NCI-H82 (cell line): ENCODE results near the gene NACA2.
"Not testable (repeated sequence)": the region's sequence is repeated elsewhere in the genome, so short reads cannot be mapped to it uniquely, and the experiment has no call there.

Experiments
- DNase-seq: peaks from one replicate; lab custom pipeline; 2025; lab: John Stamatoyannopoulos, UW

Gene NACA2

GRCh38 chr17:61599608-61600007 lies 8.6 kb upstream of the NACA2 start:
- DNase-seq = no peak

- DNase-seq = no peak
Measured at GRCh38 chr17:61598014-61598413, 7.0 kb upstream of the NACA2 start.

- no peak for DNase-seq
Measured at GRCh38 chr17:61597607-61598006, 6.6 kb upstream of the NACA2 start.

- no peak for DNase-seq
Measured at GRCh38 chr17:61595418-61596186, 4.6 kb upstream of the NACA2 start.

GRCh38 chr17:61594294-61594825 lies 3.3 kb upstream of the NACA2 start:
- no peak for DNase-seq

- DNase-seq = no peak
Measured at GRCh38 chr17:61593426-61593825, 2.4 kb upstream of the NACA2 start.

GRCh38 chr17:61591930-61592329 lies 911 bp upstream of the NACA2 start:
- DNase-seq = no peak

- no peak for DNase-seq
Measured at GRCh38 chr17:61589990-61590389, 1.0 kb downstream of the NACA2 start.

GRCh38 chr17:61587807-61588660 lies 3.0 kb downstream of the NACA2 start:
- no peak for DNase-seq

- DNase-seq = no peak
Measured at GRCh38 chr17:61587242-61587641, 3.8 kb downstream of the NACA2 start.

- DNase-seq = not testable (repeated sequence)
Measured at GRCh38 chr17:61586622-61587021, 4.4 kb downstream of the NACA2 start.

GRCh38 chr17:61586031-61586566 lies 4.9 kb downstream of the NACA2 start:
- no peak for DNase-seq

GRCh38 chr17:61584866-61585265 lies 6.2 kb downstream of the NACA2 start:
- no peak for DNase-seq

- no peak for DNase-seq
Measured at GRCh38 chr17:61584266-61584665, 6.8 kb downstream of the NACA2 start.

GRCh38 chr17:61583660-61584264 lies 7.3 kb downstream of the NACA2 start:
- no peak for DNase-seq

- peak; percentile 72 for DNase-seq
Measured at GRCh38 chr17:61583242-61583641, 7.8 kb downstream of the NACA2 start.

- no peak for DNase-seq
Measured at GRCh38 chr17:61582593-61582992, 8.4 kb downstream of the NACA2 start.

- DNase-seq = no peak
Measured at GRCh38 chr17:61581611-61582349, 9.2 kb downstream of the NACA2 start.

GRCh38 chr17:61580502-61580901 lies 10.5 kb downstream of the NACA2 start:
- no peak for DNase-seq

- peak; percentile 88 for DNase-seq
Measured at GRCh38 chr17:61579961-61580360, 11.1 kb downstream of the NACA2 start.

- peak; percentile 14 for DNase-seq
Measured at GRCh38 chr17:61579347-61579746, 11.7 kb downstream of the NACA2 start.

- no peak for DNase-seq
Measured at GRCh38 chr17:61578645-61579044, 12.4 kb downstream of the NACA2 start.
